Lower lobe of right lung (tissue), 2 donors: Measurements from ENCODE around the gene KCNMB4. TPM values are rescaled to one million over a fixed set of nuclear protein-coding genes. Genes with fewer than 3 reads are reported as not detected.
"Not testable (repeated sequence)": the region's sequence is repeated elsewhere in the genome, so short reads cannot be mapped to it uniquely, and the experiment has no call there.

Experiments
- ATAC-seq, 2 donors: fragments of 200-7000 bp; cut with Tn5 transposase; one replicate each; pipeline ENCODE4 v1.9.1; 2020 to 2022; ENCODE audit warnings: mild to moderate bottlenecking in 2 of 2, moderate library complexity in 2 of 2
- DNase-seq: peaks from one replicate; pipeline ENCODE4 v3.0.0-alpha.2; 2020
- H3K27ac ChIP-seq: fragments of 200-600 bp; one replicate; pipeline ENCODE4 v1.8.0; 2022
- H3K27me3 ChIP-seq: fragments of 200-600 bp; one replicate; pipeline ENCODE4 v1.8.0; 2022; ENCODE audit warnings: low read depth
- H3K36me3 ChIP-seq: fragments of 200-600 bp; one replicate; pipeline ENCODE4 v1.8.0; 2022; ENCODE audit warnings: mild to moderate bottlenecking
- H3K4me1 ChIP-seq: fragments of 200-600 bp; one replicate; pipeline ENCODE4 v1.8.0; 2022
- H3K4me3 ChIP-seq: fragments of 200-600 bp; one replicate; pipeline ENCODE4 v1.8.0; 2022; ENCODE audit warnings: mild to moderate bottlenecking
- H3K9me3 ChIP-seq: fragments of 200-600 bp; one replicate; pipeline ENCODE4 v1.8.0; 2022
- intact Hi-C: fragments of 100-400 bp; cut with DNase I; formaldehyde crosslinking; loops from one replicate; pipeline ENCODE4 v1.11.0; 2022
- total RNA-seq: library from RNA; stranded (reverse); fragmentation: NEBNext Ultra II Directional; extraction: Animal tissue kit (Norgen Biotek cat#: 25700); gene quantifications from one replicate; pipeline ENCODE4 v1.2.1, GENCODE V29; 2021
- TF ChIP-seq, protein P1 (sequence below): fragments of 200-600 bp; IDR thresholded peaks from one replicate; pipeline ENCODE4 v1.8.0; 2022; ENCODE audit warnings: antibody characterized with exemption, mild to moderate bottlenecking
- donor health status: DM: no; HTN: yes; CAD: no; lungs with severe emphysema.

Gene KCNMB4
- total RNA-seq, 1 donor from 2014 or later: 4.5 TPM

DNA sequence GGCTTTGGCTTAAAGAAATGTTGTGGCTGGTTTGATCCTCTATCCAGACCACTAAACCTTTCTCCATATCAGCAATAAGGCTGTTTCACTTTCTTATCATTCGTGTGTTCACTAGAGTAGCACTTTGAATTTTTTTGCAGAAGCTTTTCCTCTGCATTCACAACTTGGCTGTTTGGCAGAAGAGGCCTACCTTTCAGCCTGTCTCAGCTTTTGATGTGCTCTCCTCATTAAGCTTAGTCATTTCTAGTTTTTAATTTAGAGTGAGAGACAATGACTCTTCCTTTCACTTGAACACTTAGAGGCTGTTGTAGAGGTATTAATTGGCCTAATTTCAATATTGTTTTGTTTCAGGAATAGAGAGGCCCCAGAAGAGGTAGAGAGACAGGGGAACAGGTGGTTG is 13.8 kb downstream of the KCNMB4 start:
- intact Hi-C loops: no loop called here
- ATAC-seq: no peak
- Histone ChIP-seq H3K27me3 (no peaks in the 10 kb centered on the region), H3K4me1 (no peaks in the 10 kb centered on the region), H3K36me3 (no peaks in the 10 kb centered on the region), H3K4me3 (no peak overlapping the region), H3K9me3 (no peaks in the 10 kb centered on the region), H3K27ac (no peak overlapping the region)
- TF ChIP-seq, protein P1, sequence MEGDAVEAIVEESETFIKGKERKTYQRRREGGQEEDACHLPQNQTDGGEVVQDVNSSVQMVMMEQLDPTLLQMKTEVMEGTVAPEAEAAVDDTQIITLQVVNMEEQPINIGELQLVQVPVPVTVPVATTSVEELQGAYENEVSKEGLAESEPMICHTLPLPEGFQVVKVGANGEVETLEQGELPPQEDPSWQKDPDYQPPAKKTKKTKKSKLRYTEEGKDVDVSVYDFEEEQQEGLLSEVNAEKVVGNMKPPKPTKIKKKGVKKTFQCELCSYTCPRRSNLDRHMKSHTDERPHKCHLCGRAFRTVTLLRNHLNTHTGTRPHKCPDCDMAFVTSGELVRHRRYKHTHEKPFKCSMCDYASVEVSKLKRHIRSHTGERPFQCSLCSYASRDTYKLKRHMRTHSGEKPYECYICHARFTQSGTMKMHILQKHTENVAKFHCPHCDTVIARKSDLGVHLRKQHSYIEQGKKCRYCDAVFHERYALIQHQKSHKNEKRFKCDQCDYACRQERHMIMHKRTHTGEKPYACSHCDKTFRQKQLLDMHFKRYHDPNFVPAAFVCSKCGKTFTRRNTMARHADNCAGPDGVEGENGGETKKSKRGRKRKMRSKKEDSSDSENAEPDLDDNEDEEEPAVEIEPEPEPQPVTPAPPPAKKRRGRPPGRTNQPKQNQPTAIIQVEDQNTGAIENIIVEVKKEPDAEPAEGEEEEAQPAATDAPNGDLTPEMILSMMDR: no peak
- no peak for DNase-seq

DNA sequence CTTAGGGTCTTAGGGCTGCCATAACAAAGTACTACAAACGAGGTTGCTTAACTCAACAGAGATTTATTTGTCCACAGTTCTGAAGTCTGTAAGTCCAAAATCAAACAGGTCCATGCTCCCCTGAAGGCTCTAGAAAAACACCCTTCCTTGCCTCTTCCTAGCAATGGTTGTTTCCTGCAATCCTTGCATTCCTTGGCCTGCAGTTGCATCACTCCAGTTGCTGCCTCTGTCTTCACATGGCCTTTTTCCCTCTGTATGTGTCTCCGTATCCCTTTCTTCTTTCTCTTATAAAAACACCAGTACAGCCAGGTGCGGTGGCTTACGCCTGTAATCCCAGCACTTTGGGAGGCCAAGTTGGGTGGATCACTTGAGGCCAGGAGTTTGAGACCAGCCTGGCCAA is 17.4 kb downstream of the KCNMB4 start:
- ATAC-seq (no peak), DNase-seq (no peak)
- Histone ChIP-seq H3K27ac (no peak overlapping the region), H3K27me3 (no peaks in the 10 kb centered on the region), H3K36me3 (no peaks in the 10 kb centered on the region), H3K9me3 (no peaks in the 10 kb centered on the region), H3K4me1 (no peaks in the 10 kb centered on the region), H3K4me3 (no peak overlapping the region)
- TF ChIP-seq, protein P1: no peak
- intact Hi-C loops: no loop called here

DNA sequence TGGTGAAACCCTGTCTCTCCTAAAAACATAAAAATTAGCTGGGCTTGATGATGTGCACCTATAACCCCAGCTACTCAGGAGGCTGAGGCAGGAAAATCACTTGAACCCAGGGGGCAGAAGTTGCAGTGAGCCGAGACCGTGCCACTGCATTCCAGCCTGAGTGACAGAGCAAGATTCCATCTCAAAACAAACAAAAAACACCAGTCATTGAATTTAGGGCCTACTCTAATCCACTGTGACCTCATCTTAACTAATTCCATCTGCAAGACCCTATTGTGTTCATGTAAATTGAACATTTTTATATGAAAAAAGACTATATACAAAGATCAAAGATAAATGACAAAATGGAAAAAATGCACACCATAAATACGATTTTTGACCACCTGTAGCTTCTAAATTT is 17.8 kb downstream of the KCNMB4 start:
- Histone ChIP-seq H3K4me1 (no peaks in the 10 kb centered on the region), H3K9me3 (no peaks in the 10 kb centered on the region), H3K27me3 (no peaks in the 10 kb centered on the region), H3K4me3 (no peak overlapping the region), H3K27ac (no peak overlapping the region), H3K36me3 (no peaks in the 10 kb centered on the region)
- TF ChIP-seq, protein P1: no peak
- DNase-seq (no peak), ATAC-seq (no peak)
- intact Hi-C loops: no loop called here

DNA sequence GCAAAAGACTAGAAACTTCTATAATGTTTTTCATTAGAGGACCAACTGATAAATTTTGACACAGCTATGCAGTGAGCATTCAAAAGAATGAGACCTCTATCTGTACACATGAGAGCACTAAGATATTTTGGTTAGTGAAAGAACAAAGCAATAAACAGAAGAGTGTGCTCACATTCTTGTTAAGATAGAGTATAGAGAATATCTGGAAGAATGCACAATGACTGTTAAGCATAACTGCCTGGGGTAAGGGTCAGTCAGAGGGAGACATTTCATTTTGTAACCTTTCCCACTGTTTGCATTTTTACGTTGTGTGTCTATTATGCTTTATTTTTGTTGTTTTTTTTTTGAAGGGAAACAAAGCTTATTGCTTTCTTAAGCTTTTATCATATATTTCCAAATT is 20.7 kb downstream of the KCNMB4 start:
- Histone ChIP-seq H3K9me3 (peaks cover 6% of the 10 kb centered on the region), H3K4me3 (no peak overlapping the region), H3K27ac (no peak overlapping the region), H3K27me3 (no peaks in the 10 kb centered on the region), H3K4me1 (no peaks in the 10 kb centered on the region), H3K36me3 (no peaks in the 10 kb centered on the region)
- DNase-seq (no peak), ATAC-seq (no peak)
- intact Hi-C loops: no loop called here
- TF ChIP-seq, protein P1: no peak

DNA sequence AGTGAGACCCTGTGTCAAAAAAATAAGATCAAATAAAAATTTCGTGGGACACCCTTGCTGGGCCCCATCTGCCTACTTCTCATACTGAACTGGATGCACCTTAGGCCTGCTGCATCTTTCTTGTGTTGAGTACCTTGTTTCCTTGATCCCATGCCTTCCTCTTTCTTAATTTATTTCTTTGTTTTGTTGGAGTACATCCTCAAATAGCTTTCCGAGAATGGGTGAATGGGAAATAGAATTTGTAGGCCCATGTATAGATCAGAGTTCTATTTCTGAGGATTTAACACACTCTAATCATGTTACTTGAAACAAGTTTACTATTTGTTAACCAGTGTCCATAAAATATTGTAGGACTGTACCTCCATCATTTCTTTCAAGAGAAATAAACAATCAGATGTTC is 23.6 kb downstream of the KCNMB4 start:
- Histone ChIP-seq H3K27me3 (no peaks in the 10 kb centered on the region), H3K4me3 (no peak overlapping the region), H3K27ac (no peak overlapping the region), H3K4me1 (no peaks in the 10 kb centered on the region), H3K9me3 (peaks cover 6% of the 10 kb centered on the region), H3K36me3 (no peaks in the 10 kb centered on the region)
- TF ChIP-seq, protein P1: no peak
- intact Hi-C loops: no loop called here
- ATAC-seq: no peak
- DNase-seq: no peak

DNA sequence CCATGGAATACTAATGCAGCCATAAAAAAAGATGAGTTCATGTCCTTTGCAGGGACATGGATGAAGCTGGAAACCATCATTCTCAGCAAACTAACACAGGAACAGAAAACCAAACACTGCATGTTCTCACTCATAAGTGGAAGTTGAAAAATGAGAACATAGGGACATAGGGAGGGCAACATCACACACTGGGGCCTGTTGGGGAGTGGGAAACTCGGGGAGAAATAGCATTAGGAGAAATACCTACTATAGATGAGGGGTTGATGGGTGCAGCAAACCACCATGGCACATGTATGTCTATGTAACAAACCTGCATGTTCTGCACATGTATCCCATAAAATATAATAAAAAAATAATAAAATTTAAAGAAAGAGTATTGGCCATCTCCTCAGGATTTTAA is 26.5 kb downstream of the KCNMB4 start:
- H3K9me3 ChIP-seq, H3K4me1 ChIP-seq, H3K36me3 ChIP-seq, H3K4me3 ChIP-seq, DNase-seq, intact Hi-C loops, ATAC-seq, H3K27ac ChIP-seq, H3K27me3 ChIP-seq: not testable (repeated sequence)
